IMR-90 (cell line): ENCODE measurements around the gene PES1. TPM values are rescaled to one million over a fixed set of nuclear protein-coding genes. Genes with fewer than 3 reads are reported as not detected.

Source experiments
- ATAC-seq: fragments of 200-7000 bp; cut with Tn5 transposase; 2 replicates; pipeline ENCODE4 v1.9.1; 2020; ENCODE audit warnings: low read depth, mild to moderate bottlenecking, moderate library complexity
- BruUV-seq: library from RNA; stranded (reverse); fragments of 400-500 nt; replicated peaks from 2 replicates; lab custom pipeline; 2021; lab: Mats Ljungman, UMichigan
- CTCF ChIA-PET: fragments of 300-600 bp; formaldehyde crosslinking; extraction: SDS; loops from one replicate; lab custom pipeline; 2021; ENCODE audit warnings: antibody characterized with exemption; lab: Yijun Ruan, JAX
- POLR2A ChIA-PET: fragments of 300-600 bp; sonication (Branson Sonifier 250); formaldehyde crosslinking; loops from one replicate; lab custom pipeline; 2022; ENCODE audit warnings: antibody characterized with exemption; ENCODE audit not compliant: unreplicated experiment; lab: Charles Lee
- DNase-seq: peaks from one replicate; pipeline ENCODE4 v3.0.0; 2013
- H2AFZ ChIP-seq: replicated peaks from 2 replicates; pipeline ENCODE3; 2013; ENCODE audit warnings: low read length, mild to moderate bottlenecking; ENCODE audit not compliant: poor library complexity
- H2AK5ac ChIP-seq: 2 replicates; pipeline ENCODE4 v1.6.1; 2013; ENCODE audit warnings: low read depth, low read length, inconsistent platforms
- H2AK9ac ChIP-seq: replicated peaks from 2 replicates; pipeline ENCODE3; 2013; ENCODE audit warnings: mild to moderate bottlenecking, low read depth, low read length, moderate library complexity; ENCODE audit not compliant: poor library complexity
- H2BK120ac ChIP-seq: 2 replicates; pipeline ENCODE4 v1.6.1; 2013; ENCODE audit warnings: low read depth, low read length, inconsistent platforms
- H2BK15ac ChIP-seq: 3 replicates; pipeline ENCODE4 v1.6.1; 2013; ENCODE audit warnings: low read depth, low read length, inconsistent platforms
- H2BK20ac ChIP-seq: 2 replicates; pipeline ENCODE4 v1.6.1; 2013; ENCODE audit warnings: low read depth, mild to moderate bottlenecking, inconsistent platforms, low read length, moderate library complexity
- H2BK5ac ChIP-seq: 2 replicates; pipeline ENCODE4 v1.6.1; 2013; ENCODE audit warnings: mild to moderate bottlenecking, low read depth, low read length, inconsistent platforms; ENCODE audit not compliant: poor library complexity, severe bottlenecking
- H3K14ac ChIP-seq: replicated peaks from 2 replicates; pipeline ENCODE4 v1.6.1; 2013; ENCODE audit warnings: low read depth, low read length, inconsistent platforms
- H3K18ac ChIP-seq: 2 replicates; pipeline ENCODE4 v1.6.1; 2013; ENCODE audit warnings: low read depth, low read length, control low read depth
- H3K23ac ChIP-seq: 2 replicates; pipeline ENCODE4 v1.6.1; 2013; ENCODE audit warnings: low read depth, low read length, inconsistent platforms
- H3K27ac ChIP-seq: 2 replicates; pipeline ENCODE4 v1.5.1; 2013; ENCODE audit warnings: mild to moderate bottlenecking, control low read depth, low read length; ENCODE audit not compliant: insufficient read depth
- H3K27me3 ChIP-seq: 2 replicates; pipeline ENCODE4 v1.6.1; 2013; ENCODE audit warnings: low read length; ENCODE audit not compliant: control insufficient read depth, insufficient read depth
- H3K36me3 ChIP-seq: 2 replicates; pipeline ENCODE4 v1.6.1; 2013; ENCODE audit warnings: low read length, mixed read lengths; ENCODE audit not compliant: control insufficient read depth, insufficient read depth
- H3K4ac ChIP-seq: 2 replicates; pipeline ENCODE4 v1.6.1; 2013; ENCODE audit warnings: low read depth, low read length, inconsistent platforms
- H3K4me1 ChIP-seq: 2 replicates; pipeline ENCODE4 v1.6.1; 2013; ENCODE audit warnings: low read length, mixed read lengths; ENCODE audit not compliant: control insufficient read depth, insufficient read depth
- H3K4me2 ChIP-seq: 2 replicates; pipeline ENCODE4 v1.6.1; 2013; ENCODE audit warnings: low read depth, mild to moderate bottlenecking, control low read depth, low read length, moderate library complexity
- H3K4me3 ChIP-seq: 2 replicates; pipeline ENCODE4 v1.5.1; 2013; ENCODE audit warnings: low read depth, mild to moderate bottlenecking, control low read depth, low read length, moderate library complexity; ENCODE audit not compliant: insufficient read depth
- H3K56ac ChIP-seq: 2 replicates; pipeline ENCODE4 v1.6.1; 2013; ENCODE audit warnings: low read length, inconsistent platforms; ENCODE audit not compliant: insufficient read depth; ENCODE audit errors: extremely low read depth
- H3K79me1 ChIP-seq, 2 experiments: 2 replicates each; pipeline ENCODE4 v1.6.1; 2013; ENCODE audit warnings: low read length in 2 of 2, inconsistent platforms in 1 of 2, low read depth in 1 of 2
- H3K9ac ChIP-seq: 2 replicates; pipeline ENCODE4 v1.6.1; 2013; ENCODE audit warnings: low read depth, low read length, control low read depth
- H3K9me1 ChIP-seq: 2 replicates; pipeline ENCODE4 v1.6.1; 2013; ENCODE audit warnings: low read length, inconsistent platforms; ENCODE audit not compliant: insufficient read depth
- H3K9me3 ChIP-seq: 2 replicates; pipeline ENCODE4 v1.6.1; 2013; ENCODE audit warnings: low read length; ENCODE audit not compliant: control insufficient read depth, insufficient read depth
- H4K20me1 ChIP-seq: 2 replicates; pipeline ENCODE4 v1.6.1; 2013; ENCODE audit warnings: low read length, inconsistent platforms; ENCODE audit not compliant: insufficient read depth
- H4K5ac ChIP-seq: 2 replicates; pipeline ENCODE4 v1.6.1; 2013; ENCODE audit warnings: mild to moderate bottlenecking, low read depth, low read length, control low read depth
- H4K8ac ChIP-seq, 2 experiments: 2 replicates each; pipeline ENCODE4 v1.6.1; 2013; ENCODE audit warnings: low read depth in 2 of 2, low read length in 2 of 2, control low read depth in 1 of 2, inconsistent platforms in 1 of 2
- H4K91ac ChIP-seq: 2 replicates; pipeline ENCODE4 v1.6.1; 2013; ENCODE audit warnings: low read depth, low read length, inconsistent platforms; ENCODE audit not compliant: insufficient read depth
- BHLHE40 ChIP-seq: fragments of 150-350 bp; IDR thresholded peaks from 2 replicates; pipeline ENCODE4 v1.6.1; 2016; ENCODE audit warnings: mild to moderate bottlenecking, low read depth, low read length
- CEBPB ChIP-seq: IDR thresholded peaks from 2 replicates; pipeline ENCODE4 v1.6.1; 2012; ENCODE audit warnings: low read depth, low read length, improper control_type of control experiment
- CHD1 ChIP-seq: IDR thresholded peaks from 2 replicates; pipeline ENCODE4 v1.6.1; 2012; ENCODE audit warnings: low read depth, low read length, improper control_type of control experiment
- FOS ChIP-seq: fragments of 150-350 bp; IDR thresholded peaks from 2 replicates; pipeline ENCODE4 v1.6.1; 2016; ENCODE audit warnings: low read depth, low read length
- MAZ ChIP-seq: IDR thresholded peaks from 2 replicates; pipeline ENCODE4 v1.6.1; 2012; ENCODE audit warnings: low read depth, mild to moderate bottlenecking, low read length, improper control_type of control experiment, moderate library complexity, borderline replicate concordance
- MXI1 ChIP-seq: IDR thresholded peaks from 2 replicates; pipeline ENCODE4 v1.6.1; 2012; ENCODE audit warnings: low read depth, mild to moderate bottlenecking, low read length, moderate library complexity, borderline replicate concordance
- NFE2L2 ChIP-seq: fragments of 150-350 bp; IDR thresholded peaks from 2 replicates; pipeline ENCODE4 v1.6.1; 2016; ENCODE audit warnings: low read depth, mild to moderate bottlenecking, low read length
- RAD21 ChIP-seq: IDR thresholded peaks from 2 replicates; pipeline ENCODE4 v1.6.1; 2012; ENCODE audit warnings: low read length, improper control_type of control experiment
- RCOR1 ChIP-seq: IDR thresholded peaks from 2 replicates; pipeline ENCODE4 v1.6.1; 2012; ENCODE audit warnings: mild to moderate bottlenecking, low read length, improper control_type of control experiment; ENCODE audit not compliant: insufficient replicate concordance
- RFX5 ChIP-seq: IDR thresholded peaks from 2 replicates; pipeline ENCODE4 v1.8.0; 2012; ENCODE audit warnings: low read depth, mild to moderate bottlenecking, low read length, moderate library complexity
- SMC3 ChIP-seq: fragments of 150-350 bp; IDR thresholded peaks from 2 replicates; pipeline ENCODE4 v1.6.1; 2016; ENCODE audit warnings: low read depth, mild to moderate bottlenecking, antibody characterized with exemption, low read length, moderate library complexity
- USF2 ChIP-seq: fragments of 150-350 bp; IDR thresholded peaks from 2 replicates; pipeline ENCODE4 v1.6.1; 2017; ENCODE audit warnings: mild to moderate bottlenecking, antibody characterized with exemption, low read length, low read depth
- WGBS, 2 experiments: methylation state at CpG; one replicate each; pipeline versions ENCODE4 v1.1.5 to v1.1.7; 2013; ENCODE audit warnings: missing lambda C conversion rate in 2 of 2; ENCODE audit not compliant: insufficient read length in 1 of 2; ENCODE audit errors: extremely low coverage in 2 of 2; 5-methylcytosine and 5-hydroxymethylcytosine counted together
- dilution Hi-C: fragments of 300-500 bp; cut with HindIII; formaldehyde crosslinking; loops from one replicate; pipeline ENCODE4 v1.14.3; 2018; ENCODE audit warnings: low sequenced_read_pairs; ENCODE audit not compliant: unreplicated experiment
- in situ Hi-C: fragments of 300-500 bp; cut with MboI; formaldehyde crosslinking; loops from 3 replicates; pipeline ENCODE4 v1.14.3; 2019; ENCODE audit warnings: low sequenced_read_pairs, inconsistent platforms, mixed read lengths
- intact Hi-C: fragments of 100-400 bp; cut with micrococcal nuclease; formaldehyde crosslinking; loops from 2 replicates; pipeline ENCODE4 v1.10.0; 2022
- polyA plus RNA-seq, 3 experiments: library from polyadenylated mRNA; depleted of rRNA; stranded (reverse); fragments of >200 nt; gene quantifications; 2 replicates each; pipeline ENCODE4 v1.2.3, GENCODE V29; 2012; ENCODE audit warnings: low replicate concordance in 1 of 3
- total RNA-seq: library from RNA; depleted of rRNA; stranded (reverse); fragments of >200 nt; gene quantifications from 2 replicates; pipeline ENCODE4 v1.2.3, GENCODE V29; 2012
- TF ChIP-seq, protein P1 (sequence below): fragments of 150-350 bp; IDR thresholded peaks from 2 replicates; pipeline ENCODE4 v1.6.1; 2016; ENCODE audit warnings: low read depth, mild to moderate bottlenecking, low read length, moderate library complexity, borderline replicate concordance

The PES1 gene
- total and polyA plus RNA-seq, 2 of the 4 experiments (the other 2 are of a cell fraction) = 120 to 142 TPM

DNA sequence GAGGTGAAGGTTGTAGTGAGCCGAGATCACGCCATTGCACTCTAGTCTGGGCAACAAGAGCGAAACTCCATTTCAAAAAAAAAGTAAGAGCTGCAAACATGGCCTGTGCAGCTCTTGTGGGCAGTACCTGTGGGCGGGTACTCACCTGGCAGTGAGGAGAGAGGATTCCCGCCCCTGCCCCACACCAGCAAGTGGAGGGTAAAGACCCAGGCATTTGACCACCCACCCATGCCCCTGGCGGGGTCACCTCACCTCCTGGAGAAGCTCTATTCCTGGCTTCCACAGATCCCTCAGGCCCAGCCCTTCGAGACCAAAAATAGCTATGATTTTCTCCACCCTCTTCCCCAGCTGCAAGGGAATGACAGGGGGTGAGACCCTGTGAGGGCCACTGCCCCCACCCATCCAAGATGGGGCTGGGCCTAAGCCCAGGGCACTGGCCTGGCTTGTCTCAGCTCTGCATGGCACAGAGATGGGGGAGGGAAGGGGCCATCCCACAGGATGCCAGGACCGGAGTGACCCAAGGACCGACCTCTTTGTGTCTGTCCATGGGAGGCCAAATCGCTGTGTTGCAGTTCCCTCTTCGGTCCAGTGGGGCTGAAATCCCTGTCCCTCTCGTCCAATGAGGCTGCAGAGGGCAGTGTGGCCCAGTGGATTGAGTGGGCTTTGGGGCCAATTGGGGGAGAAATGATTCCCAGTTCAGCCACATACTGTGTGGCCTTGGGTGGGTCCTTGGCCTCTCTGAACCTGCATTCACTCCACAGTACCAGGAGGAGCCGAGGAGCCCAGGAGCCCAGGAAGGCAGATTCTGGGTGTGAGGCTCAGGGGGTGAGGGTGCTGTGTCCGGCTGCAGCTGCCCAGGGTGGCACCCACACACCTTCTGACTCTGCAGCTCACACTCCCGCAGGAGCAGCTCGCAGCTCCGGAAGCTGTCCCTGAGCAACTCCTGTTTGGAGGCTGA lies 59.8 kb downstream of the PES1 start (continued):
- no peak for TF ChIP-seq MXI1

GRCh38 chr22:30526656-30527055 lies 65.1 kb downstream of the PES1 start:
- no peak for DNase-seq
- Histone ChIP-seq H3K4ac (no peak overlapping the region), H3K79me1 (no peaks in the 10 kb centered on the region), H2BK5ac (no peak overlapping the region), H3K56ac (no peak overlapping the region), H2AK9ac (no peak overlapping the region), H3K18ac (no peak overlapping the region), H2AFZ (no peak overlapping the region), H3K9me1 (no peaks in the 10 kb centered on the region), H3K23ac (no peak overlapping the region), H2BK20ac (no peak overlapping the region), H3K9ac (no peak overlapping the region), H4K5ac (no peak overlapping the region), H3K4me3 (no peak overlapping the region), H3K9me3 (no peaks in the 10 kb centered on the region), H3K4me2 (no peak overlapping the region), H3K27me3 (peaks cover 27% of the 10 kb centered on the region), H3K27ac (no peak overlapping the region), H4K20me1 (no peaks in the 10 kb centered on the region), H4K8ac (no peak overlapping the region), H2BK15ac (no peak overlapping the region), H3K36me3 (no peaks in the 10 kb centered on the region), H4K91ac (no peak overlapping the region), H3K14ac (no peak overlapping the region), H3K4me1 (no peaks in the 10 kb centered on the region), H2BK120ac (no peak overlapping the region), H2AK5ac (no peak overlapping the region)
- ATAC-seq = no peak
- dilution Hi-C loops = no loop called here
- no TSS peak for BruUV-seq
- TF ChIP-seq FOS = no peak
- TF ChIP-seq CEBPB = no peak
- no peak for TF ChIP-seq USF2
- TF ChIP-seq MAZ = no peak
- TF ChIP-seq BHLHE40 = no peak
- no peak for TF ChIP-seq SMC3
- TF ChIP-seq NFE2L2 = no peak
- TF ChIP-seq, protein P1, sequence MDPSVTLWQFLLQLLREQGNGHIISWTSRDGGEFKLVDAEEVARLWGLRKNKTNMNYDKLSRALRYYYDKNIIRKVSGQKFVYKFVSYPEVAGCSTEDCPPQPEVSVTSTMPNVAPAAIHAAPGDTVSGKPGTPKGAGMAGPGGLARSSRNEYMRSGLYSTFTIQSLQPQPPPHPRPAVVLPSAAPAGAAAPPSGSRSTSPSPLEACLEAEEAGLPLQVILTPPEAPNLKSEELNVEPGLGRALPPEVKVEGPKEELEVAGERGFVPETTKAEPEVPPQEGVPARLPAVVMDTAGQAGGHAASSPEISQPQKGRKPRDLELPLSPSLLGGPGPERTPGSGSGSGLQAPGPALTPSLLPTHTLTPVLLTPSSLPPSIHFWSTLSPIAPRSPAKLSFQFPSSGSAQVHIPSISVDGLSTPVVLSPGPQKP = no peak
- TF ChIP-seq RAD21 = no peak
- TF ChIP-seq CHD1 = no peak
- no peak for TF ChIP-seq MXI1
- TF ChIP-seq RFX5 = no peak
- no peak for TF ChIP-seq RCOR1
- no CpG with 5 or more reads among the region's 4 CpGs for WGBS, 2 experiments
- ChIA-PET POLR2A (no interaction called here), CTCF (no interaction called here)
- intact Hi-C loops = no loop called here
- in situ Hi-C loops = no loop called here
